SU-DHL-6 (cell line): ENCODE data around the gene ATP6V0D1.

Experiments used
- H2AFZ ChIP-seq: fragments of 200-600 bp; sonication (generic); 2 replicates; pipeline ENCODE4 v1.6.1; 2014; ENCODE audit warnings: low read depth, mild to moderate bottlenecking, moderate library complexity, mixed read lengths, antibody characterized with exemption, low read length; ENCODE audit not compliant: severe bottlenecking
- H3F3A ChIP-seq: fragments of 200-600 bp; shearing (Covaris generic); 2 replicates; pipeline ENCODE4 v1.6.0; 2016; ENCODE audit warnings: antibody characterized with exemption, mild to moderate bottlenecking; ENCODE audit not compliant: insufficient read depth
- H3K27ac ChIP-seq: fragments of 200-600 bp; sonication (generic); 2 replicates; pipeline ENCODE4 v1.5.1; 2016; ENCODE audit warnings: low read depth, mild to moderate bottlenecking, low read length, moderate library complexity, mixed read lengths
- H3K27me3 ChIP-seq: fragments of 200-600 bp; sonication (generic), shearing (Covaris generic); 2 replicates; pipeline ENCODE4 v1.6.0; 2014; ENCODE audit warnings: mild to moderate bottlenecking, low read length
- H3K36me3 ChIP-seq: fragments of 200-600 bp; sonication (generic); 2 replicates; pipeline ENCODE4 v1.6.1; 2014; ENCODE audit warnings: mild to moderate bottlenecking, low read length, mixed read lengths
- H3K4me2 ChIP-seq: fragments of 300-600, 200-600 bp; shearing (Covaris generic), sonication (generic); 2 replicates; pipeline ENCODE4 v1.6.0; 2014; ENCODE audit warnings: low read length, low read depth, mild to moderate bottlenecking; ENCODE audit not compliant: poor library complexity, severe bottlenecking
- H3K4me3 ChIP-seq: fragments of 200-600 bp; sonication (generic); 2 replicates; pipeline ENCODE4 v1.5.1; 2014; ENCODE audit warnings: antibody characterized with exemption, low read length, mild to moderate bottlenecking, mixed read lengths; ENCODE audit not compliant: insufficient read depth, poor library complexity, severe bottlenecking
- H3K79me2 ChIP-seq: fragments of 200-600 bp; sonication (generic); 2 replicates; pipeline ENCODE4 v1.6.1; 2014; ENCODE audit warnings: mild to moderate bottlenecking, low read length, moderate library complexity; ENCODE audit not compliant: insufficient read depth
- H3K9ac ChIP-seq: fragments of 200-600 bp; sonication (generic); 2 replicates; pipeline ENCODE4 v1.7.0; 2014; ENCODE audit warnings: mild to moderate bottlenecking, low read length
- H3K9me2 ChIP-seq: fragments of 200-600 bp; sonication (generic); replicated peaks from 2 replicates; pipeline ENCODE4 v1.6.1; 2014; ENCODE audit warnings: low read length; ENCODE audit not compliant: insufficient read depth
- H3K9me3 ChIP-seq: fragments of 200-600 bp; sonication (generic); 2 replicates; pipeline ENCODE4 v1.6.1; 2014; ENCODE audit warnings: low read length, mixed read lengths; ENCODE audit not compliant: insufficient read depth
- H4K20me1 ChIP-seq: fragments of 200-600 bp; sonication (generic); 2 replicates; pipeline ENCODE4 v1.6.1; 2014; ENCODE audit warnings: low read depth, mild to moderate bottlenecking, antibody characterized with exemption, low read length, moderate library complexity, mixed read lengths
- CTCF ChIP-seq: fragments of 200-600 bp; sonication (generic); IDR thresholded peaks from one replicate; pipeline ENCODE4 v1.5.1; 2017; ENCODE audit warnings: antibody characterized with exemption, mild to moderate bottlenecking, low read length, moderate library complexity; ENCODE audit not compliant: insufficient read depth, poor library complexity, severe bottlenecking
- EZH2phosphoT487 ChIP-seq: fragments of 200-600 bp; sonication (generic), shearing (Covaris generic); conservative IDR thresholded peaks from 2 replicates; pipeline ENCODE4 v1.6.1; 2018; ENCODE audit warnings: mild to moderate bottlenecking, antibody characterized with exemption, low read length, moderate library complexity, mixed read lengths

Gene ATP6V0D1

GRCh38 chr16:67403976-67404555 lies 76.9 kb downstream of the ATP6V0D1 start:
- H3K4me2 ChIP-seq, result no peak overlapping the region

GRCh38 chr16:67400901-67401300 lies 80.1 kb downstream of the ATP6V0D1 start:
- Histone ChIP-seq H3K9me2 (no peaks in the 10 kb centered on the region), H4K20me1 (no peaks in the 10 kb centered on the region), H2AFZ (no peak overlapping the region), H3K9me3 (no peaks in the 10 kb centered on the region), H3K36me3 (no peaks in the 10 kb centered on the region), H3K79me2 (no peaks in the 10 kb centered on the region), H3K27me3 (no peaks in the 10 kb centered on the region), H3K4me2 (no peak overlapping the region), H3K27ac (no peak overlapping the region), H3F3A (no peaks in the 10 kb centered on the region), H3K9ac (no peak overlapping the region), H3K4me3 (no peak overlapping the region)
- TF ChIP-seq CTCF (no peak), EZH2phosphoT487 (no peak)

More at GRCh38 chr16:67403976-67404555, 76.9 kb downstream of the ATP6V0D1 start:
- no peak overlapping the region for H3K27ac ChIP-seq
- no peaks in the 10 kb centered on the region for H3F3A ChIP-seq
- H3K36me3 ChIP-seq, result no peaks in the 10 kb centered on the region
- no peaks in the 10 kb centered on the region for H4K20me1 ChIP-seq
- no peaks in the 10 kb centered on the region for H3K9me3 ChIP-seq
- no peak overlapping the region for H2AFZ ChIP-seq
- H3K9ac ChIP-seq, result no peak overlapping the region
- TF ChIP-seq EZH2phosphoT487, result no peak
- TF ChIP-seq CTCF, result no peak
- no peak overlapping the region for H3K4me3 ChIP-seq
- no peaks in the 10 kb centered on the region for H3K27me3 ChIP-seq
- H3K79me2 ChIP-seq, result no peaks in the 10 kb centered on the region
- H3K9me2 ChIP-seq, result no peaks in the 10 kb centered on the region

GRCh38 chr16:67399749-67400704 lies 80.9 kb downstream of the ATP6V0D1 start:
- Histone ChIP-seq H3K36me3 (no peaks in the 10 kb centered on the region), H3K27ac (no peak overlapping the region), H4K20me1 (no peaks in the 10 kb centered on the region), H3K79me2 (no peaks in the 10 kb centered on the region), H3K27me3 (no peaks in the 10 kb centered on the region), H3K9me3 (no peaks in the 10 kb centered on the region), H3K4me2 (no peak overlapping the region), H3K4me3 (no peak overlapping the region), H3K9ac (no peak overlapping the region), H3F3A (no peaks in the 10 kb centered on the region), H3K9me2 (no peaks in the 10 kb centered on the region), H2AFZ (no peak overlapping the region)
- no peak for TF ChIP-seq EZH2phosphoT487
- no peak for TF ChIP-seq CTCF
